Cardiac septum (tissue), 1 donor: ENCODE measurements around the gene C1QA. TPM values are rescaled to one million over a fixed set of nuclear protein-coding genes. Genes with fewer than 3 reads are reported as not detected.

Experiments used
- DNase-seq: peaks from one replicate; pipeline ENCODE4 v3.0.0-alpha.2; 2020; ENCODE audit warnings: low spot score
- intact Hi-C: fragments of 100-400 bp; cut with DNase I; formaldehyde crosslinking; loops from one replicate; pipeline ENCODE4 v1.14.0; 2022
- total RNA-seq: library from RNA; stranded (reverse); fragmentation: NEBNext Ultra II Directional; extraction: Animal tissue kit (Norgen Biotek cat#: 25700); gene quantifications from one replicate; pipeline ENCODE4 v1.2.1, GENCODE V29; 2021
- donor health status: DM: no; HTN: no; CAD: no.

The C1QA gene
- total RNA-seq, 1 donor from 2014 or later: 35.1 TPM

DNA sequence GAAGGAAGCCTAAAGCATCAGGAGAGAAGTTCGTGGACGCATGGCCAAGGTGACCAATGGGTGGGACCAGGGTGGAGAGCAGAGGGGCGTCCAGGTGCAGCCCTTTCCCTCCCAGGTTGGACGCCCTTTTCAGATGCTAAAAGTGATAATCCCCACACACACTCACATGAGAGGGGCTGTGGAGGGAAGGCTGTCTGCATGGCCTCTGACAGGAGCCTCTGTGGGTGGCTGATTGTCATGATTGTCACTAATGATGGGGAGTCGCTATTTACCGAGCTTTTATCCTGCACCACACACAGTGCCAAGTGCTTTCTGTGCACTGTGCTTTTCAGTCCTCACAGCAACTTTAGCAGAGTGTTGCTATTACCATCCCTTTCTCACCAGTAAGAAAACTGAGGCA is 27.1 kb upstream of the C1QA start:
- no peak for DNase-seq
- intact Hi-C loops: no loop called here

DNA sequence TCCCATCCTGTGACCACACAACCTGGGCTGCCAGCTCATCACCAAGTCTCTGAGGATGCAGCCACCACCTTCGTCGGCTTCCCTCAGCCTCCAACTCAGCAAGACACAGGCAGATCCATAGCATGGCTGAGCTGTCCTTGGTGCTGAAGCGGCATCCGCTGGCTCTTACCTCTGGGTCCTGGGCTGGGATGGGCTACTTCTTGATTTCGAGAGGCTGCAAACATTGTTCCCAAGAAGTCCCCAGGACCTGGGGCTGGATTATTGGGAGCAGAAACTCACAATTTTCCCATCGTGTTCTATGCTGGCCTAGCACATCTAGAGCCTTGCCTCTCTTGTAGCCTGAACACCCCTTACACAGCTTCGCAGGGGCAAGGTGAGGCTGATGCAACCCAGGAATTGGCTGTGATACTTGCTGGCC is 24.9 kb upstream of the C1QA start:
- intact Hi-C loops: no loop called here
- DNase-seq: no peak

DNA sequence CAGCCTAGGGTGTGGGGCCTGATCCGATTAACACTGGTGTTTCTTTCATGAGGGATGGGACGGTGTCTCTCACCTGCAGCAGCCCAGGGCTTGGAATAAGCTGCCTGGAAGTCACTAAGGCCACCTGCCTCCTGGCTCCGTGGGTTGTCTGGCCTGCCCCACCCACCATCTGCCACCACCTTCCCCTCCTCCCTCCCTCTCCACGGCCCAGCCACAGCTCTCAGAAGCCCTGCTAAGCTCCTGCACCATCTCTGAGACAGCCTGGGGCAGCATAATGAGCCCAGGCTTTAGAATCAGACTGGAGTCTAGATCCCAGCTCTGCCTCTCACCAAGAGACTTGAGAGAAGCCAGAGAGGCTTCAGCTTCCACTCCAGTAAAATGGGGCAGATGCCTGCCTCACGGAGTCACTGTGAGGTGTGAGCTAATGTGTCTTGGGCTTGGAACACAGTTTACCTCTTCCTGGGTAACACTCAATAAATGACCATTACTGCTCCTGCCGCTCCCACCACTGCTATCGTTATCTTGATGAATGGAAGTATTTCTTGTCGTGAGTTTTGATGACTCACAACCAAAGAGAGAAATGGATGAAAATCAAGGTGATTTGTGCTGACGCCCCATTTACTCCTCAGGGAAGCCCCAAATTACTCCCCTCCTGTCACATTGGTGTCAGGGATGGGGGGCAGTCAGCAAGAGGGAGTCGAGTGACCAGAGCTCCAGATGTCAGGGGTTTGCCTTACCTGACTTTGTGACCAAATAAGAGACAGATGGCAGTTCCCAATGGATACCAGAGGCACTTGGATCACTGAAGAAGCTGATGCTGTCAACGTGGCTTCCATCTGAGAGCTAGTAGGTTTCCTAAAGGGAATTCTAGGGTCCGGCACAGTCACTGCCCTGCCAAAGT is 23.5 kb upstream of the C1QA start:
- no peak for DNase-seq
- intact Hi-C loops: no loop called here

DNA sequence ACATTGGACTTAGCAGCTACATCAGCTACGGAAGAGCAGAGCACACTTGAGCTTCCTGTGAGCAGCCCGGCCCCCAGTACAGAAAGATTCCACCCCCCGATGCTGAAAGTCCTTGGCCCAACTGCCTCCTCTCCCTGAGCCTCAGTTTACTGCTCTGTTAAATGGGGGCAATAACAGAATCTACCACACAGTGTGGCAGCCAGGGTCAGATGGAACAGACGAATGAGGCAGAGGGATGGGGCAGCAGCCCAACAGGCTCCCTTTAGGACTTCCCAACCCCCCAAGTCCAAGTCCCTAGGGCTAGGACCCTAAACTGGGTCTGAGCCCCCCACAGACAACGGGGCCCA is 22.9 kb upstream of the C1QA start:
- no peak for DNase-seq
- intact Hi-C loops: no loop called here

DNA sequence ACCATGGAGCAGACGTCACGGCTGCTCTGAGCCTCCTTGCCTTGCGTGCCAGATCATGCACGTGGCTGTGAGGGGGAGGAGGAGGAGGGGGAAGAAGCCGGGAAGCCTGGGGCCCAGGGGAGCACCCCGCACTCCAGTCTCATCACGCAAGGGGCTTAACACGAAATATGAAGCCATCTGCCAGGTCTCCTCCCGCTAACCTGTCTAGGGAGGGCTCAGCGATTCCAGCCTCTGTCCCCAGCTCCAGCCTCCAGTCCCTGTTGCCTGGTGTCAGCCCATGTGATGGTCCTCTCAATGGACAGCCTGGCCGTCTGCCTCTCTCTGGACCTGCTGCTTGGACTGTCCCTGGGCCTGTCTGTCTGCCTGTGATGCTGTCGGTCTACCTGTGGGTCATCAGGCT is 22.5 kb upstream of the C1QA start:
- no peak for DNase-seq
- intact Hi-C loops: no loop called here

DNA sequence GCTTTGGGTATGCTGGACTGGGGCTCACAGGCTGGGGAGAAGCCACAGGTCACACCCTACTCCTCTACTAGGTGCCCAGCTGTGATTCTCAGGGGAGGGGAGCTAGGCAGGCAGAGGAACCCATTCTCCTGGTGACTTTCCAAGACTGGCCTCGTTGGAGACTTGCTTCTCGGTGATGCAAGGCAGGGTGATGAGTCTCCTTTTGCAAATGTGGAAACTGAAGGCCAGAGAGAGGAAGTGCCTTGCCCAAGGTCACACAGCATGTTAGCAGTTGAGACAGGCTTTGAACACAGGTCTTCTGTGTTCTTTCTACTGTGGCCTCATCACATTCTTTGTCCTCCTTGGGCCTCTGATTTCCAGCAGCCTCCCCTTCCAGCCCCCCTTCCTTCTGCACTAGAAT is 20.5 kb upstream of the C1QA start:
- intact Hi-C loops: no loop called here

DNA sequence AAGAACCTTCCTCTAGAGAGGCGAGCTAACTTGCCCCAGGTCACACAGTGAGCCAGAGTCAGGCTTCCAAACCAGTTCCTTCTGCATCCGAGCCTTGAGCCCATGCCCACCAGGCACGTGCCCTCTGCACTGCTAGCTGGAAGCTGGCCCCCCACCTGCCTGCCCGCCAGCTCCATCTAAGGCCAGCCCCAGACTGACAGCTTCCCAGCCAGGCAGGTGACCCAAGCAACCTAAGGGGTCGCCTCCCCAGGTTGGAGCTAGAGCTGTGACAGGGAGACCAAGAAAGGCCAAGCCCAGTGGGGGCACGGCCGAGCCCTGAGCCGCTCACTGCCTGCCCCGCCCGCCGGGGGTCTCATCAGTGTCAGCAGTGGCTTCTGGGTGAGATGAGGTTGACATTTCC is 19.9 kb upstream of the C1QA start:
- intact Hi-C loops: no loop called here
- DNase-seq: no peak

More for the DNA sequence above, 20.5 kb upstream of the C1QA start:
- DNase-seq: no peak

DNA sequence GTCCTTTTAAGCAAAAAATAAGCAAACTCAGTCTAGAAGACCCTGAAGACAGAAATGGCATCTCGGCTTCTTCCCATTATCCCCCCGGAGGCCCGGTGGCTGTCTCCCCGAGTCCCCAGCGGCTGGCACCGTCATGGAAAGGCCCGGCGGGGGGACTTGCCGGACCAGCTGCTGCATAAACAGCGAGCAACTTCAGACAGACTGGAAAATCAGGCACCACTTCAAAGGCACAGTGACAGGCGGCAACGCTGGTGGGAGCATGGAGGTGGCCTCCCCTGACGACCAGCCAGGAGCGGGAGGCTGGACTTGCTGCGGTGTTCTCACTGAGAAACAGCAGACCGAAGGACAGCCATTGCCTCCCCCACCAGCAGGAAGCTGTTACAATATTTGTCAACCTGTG is 18.4 kb upstream of the C1QA start:
- DNase-seq: no peak

DNA sequence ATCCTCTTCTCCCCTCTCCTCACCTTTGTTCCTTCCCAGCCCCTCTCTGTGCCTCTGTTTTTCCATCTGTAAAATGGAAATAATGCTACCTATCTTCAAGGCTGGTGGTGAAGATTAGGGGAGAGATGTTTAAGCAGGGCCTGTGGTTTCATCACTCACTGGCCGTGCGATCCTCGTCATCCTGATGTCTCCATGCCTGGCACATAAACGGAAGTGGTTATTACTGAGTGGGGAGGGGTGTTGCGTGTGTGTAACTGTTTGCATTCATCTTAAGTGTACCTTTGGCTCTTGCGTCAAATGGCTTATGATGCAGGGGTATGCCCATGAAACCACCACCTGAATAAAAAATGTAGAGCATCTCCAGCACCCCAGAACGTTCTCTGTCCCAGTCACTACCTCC is 17.2 kb upstream of the C1QA start:
- DNase-seq: no peak
- intact Hi-C loops: no loop called here

More for the DNA sequence above, 18.4 kb upstream of the C1QA start:
- intact Hi-C loops: no loop called here

DNA sequence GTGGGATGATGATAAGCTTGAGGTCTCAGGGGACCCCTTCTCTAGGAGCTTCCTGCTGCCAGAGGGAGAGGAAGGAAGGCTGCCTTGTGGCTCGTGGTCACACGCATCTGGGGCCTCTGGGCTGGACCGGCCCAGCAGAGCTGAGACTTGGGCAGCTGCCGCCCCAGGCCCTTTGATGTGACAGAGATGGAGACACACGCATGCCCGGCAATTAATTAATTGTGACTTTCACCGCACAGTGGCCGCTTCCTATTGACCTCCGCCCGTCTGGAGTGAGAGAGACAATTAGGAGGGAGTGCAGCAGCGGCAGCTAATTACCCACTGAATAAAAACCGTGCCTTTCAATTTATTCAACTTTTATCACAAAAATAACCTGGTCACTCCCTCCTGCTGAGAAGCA is 16.6 kb upstream of the C1QA start:
- intact Hi-C loops: no loop called here
- DNase-seq: no peak

DNA sequence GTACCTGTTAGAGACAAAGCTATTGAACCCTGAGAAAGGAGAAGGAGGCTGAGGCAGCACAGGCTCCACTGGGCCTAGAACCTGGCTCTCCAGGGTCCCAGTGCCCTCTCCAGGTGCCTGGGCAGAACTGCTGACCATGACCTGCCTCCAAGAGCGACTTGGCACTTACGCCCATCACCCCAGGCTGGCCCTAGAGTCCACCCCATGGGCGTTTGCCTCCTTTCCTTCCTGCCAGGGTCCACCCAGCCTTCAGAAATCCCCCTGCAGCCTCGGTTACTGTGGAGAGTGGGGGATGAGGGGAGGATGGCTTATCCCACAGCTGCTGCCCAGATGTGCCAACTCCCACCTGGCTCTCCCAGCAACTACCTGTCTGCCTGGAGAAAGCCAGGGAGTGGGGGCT is 14.7 kb upstream of the C1QA start:
- no peak for DNase-seq
- intact Hi-C loops: no loop called here

DNA sequence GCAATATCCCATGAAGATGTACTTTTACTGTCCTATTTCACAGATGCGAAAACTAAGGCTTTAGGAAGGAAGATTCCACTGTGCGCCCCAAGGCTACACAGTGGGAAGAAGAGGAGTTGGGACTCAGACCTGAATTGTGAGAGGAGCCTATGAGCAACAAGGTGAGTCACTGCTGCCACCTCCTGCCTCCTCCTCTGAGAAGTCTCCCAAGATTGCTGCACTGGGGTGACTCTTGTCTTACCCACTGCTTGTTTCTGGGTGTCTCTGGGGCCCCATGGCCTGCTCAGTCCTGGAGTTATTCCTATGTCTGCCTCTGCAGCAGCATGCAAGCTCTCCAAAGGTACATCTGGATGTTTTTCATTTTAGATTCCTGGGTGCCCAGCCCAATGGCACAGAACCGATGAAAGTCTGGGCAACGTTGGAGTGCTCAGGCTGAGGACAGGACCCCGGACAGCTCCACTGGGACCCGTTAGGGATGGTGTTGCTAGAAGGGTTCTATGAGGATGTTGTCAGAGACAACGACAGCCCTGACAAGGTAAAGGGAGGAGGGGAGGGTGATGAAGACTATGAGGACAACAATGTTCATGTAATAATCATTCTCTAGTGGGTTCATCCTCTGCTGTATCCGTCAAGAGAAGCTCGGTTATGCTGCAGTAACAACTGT is 11.0 kb upstream of the C1QA start:
- intact Hi-C loops: no loop called here
- no peak for DNase-seq

DNA sequence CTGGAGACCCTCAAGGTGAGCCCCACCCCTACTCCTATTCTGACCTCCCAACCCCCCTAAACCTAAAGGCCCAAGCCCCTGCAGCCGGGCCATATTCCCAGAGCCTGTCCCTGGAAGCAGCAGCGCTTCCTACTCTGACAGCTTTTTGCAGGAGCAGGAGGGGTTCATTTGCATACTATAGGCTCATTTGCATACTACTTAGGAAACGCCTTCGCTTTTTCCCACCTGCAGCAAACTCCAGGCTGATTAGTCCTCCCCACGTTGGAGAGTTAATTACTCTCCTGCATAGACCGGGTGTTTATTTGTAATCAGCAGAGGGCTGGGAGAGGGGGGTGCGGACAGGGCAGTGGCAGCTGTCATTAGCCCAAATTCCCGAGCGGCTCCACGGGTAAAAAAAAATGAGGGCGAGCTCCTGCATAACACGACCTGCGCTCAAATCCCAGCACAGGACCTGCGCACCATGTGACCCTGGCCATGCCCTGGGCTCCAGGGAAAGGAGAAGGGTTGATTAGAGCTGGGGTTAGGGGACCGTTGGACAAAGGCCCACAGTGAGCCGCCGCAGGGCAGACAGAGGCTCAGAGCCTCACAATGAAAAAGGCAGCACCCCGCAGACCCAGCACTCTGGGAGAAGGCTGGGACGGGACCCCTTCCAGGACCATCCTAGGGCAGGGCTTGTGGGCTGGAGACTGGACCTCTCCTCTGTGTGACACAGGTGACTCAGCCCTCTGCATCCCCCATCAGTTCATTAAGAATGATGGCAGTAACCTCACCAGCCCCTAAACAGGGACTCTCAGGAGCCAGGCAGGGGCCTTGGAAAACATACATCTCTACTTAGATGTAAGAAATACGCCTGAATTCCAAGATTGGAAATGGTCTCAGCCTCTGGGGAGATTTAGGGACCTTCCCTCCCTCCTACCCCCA is 9.9 kb upstream of the C1QA start:
- intact Hi-C loops: no loop called here

DNA sequence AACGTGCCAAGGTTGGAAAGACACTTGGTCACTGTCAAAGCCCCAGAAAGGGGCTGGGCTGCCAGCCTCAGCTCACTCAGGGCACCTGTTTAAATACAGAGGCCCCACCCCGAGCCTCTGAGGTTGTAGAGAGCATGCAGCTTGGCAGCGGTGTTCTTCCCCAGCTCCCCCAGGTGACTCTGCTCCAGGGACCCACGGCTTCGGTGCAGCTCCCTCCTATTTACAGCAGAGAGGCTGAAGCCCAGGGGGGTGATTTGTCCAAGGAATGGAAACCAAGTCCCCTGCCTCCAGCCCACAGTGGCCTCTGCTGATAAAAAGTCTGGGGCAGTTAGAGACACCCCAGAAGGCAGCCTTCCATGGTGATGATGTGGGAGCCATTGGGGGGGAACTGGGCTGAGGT is 9.1 kb upstream of the C1QA start:
- DNase-seq: no peak
- intact Hi-C loops: no loop called here

More for the DNA sequence above, 9.9 kb upstream of the C1QA start:
- no peak for DNase-seq

DNA sequence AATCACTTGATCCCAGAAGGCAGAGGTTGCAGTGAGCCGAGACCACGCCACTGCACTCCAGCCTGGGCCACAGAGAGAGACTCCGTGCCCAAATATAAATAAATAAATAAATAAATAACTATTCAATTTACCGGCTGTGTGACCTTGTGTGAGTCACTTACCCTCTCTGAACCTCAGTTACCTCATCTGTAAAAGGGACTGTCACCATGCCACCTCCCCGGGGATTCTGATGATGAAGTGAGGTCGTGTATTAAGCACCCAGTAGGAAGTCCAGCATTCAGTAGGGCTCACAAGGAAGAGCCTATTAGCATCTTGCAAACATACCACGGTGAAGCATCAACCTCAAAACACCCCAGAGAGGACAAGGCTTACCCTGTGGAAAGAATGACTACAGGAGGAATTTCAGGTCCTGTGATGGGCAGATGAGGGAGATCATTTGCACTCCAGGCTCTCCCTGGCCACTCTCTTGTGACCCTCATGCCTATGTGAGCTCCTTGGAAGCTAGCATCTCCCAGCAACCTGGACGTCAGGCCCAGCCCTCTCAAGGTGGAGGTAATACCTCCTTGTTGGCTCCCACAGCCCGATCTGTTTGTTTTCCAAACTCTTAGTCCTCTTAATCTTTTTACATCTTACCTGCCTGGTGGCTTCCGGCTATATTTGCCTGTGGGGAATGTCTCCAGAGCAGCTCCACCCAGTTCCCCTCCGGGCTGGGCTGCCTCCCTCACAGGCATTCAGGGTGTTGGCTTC is 7.6 kb upstream of the C1QA start:
- intact Hi-C loops: no loop called here
- no peak for DNase-seq

DNA sequence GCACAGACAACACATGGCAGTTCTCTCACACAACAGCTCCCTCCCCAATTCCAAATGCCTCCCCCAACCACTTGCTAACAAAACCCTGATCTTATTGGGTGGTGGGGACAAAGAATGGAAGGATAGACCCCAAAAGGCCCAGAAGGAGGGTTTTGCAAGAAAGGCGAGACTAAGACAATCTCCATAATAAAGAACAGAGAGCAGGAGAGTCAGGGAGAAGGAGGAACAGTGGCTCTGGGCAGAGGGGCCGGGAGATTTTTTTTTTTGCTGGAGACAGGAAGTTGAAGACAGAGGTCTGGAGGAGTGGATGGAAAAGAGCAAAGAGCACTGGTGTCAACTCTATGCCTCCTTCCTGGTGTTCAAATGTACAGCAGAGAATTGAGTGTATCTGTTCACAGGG is 6.5 kb upstream of the C1QA start:
- DNase-seq: no peak
- intact Hi-C loops: no loop called here

DNA sequence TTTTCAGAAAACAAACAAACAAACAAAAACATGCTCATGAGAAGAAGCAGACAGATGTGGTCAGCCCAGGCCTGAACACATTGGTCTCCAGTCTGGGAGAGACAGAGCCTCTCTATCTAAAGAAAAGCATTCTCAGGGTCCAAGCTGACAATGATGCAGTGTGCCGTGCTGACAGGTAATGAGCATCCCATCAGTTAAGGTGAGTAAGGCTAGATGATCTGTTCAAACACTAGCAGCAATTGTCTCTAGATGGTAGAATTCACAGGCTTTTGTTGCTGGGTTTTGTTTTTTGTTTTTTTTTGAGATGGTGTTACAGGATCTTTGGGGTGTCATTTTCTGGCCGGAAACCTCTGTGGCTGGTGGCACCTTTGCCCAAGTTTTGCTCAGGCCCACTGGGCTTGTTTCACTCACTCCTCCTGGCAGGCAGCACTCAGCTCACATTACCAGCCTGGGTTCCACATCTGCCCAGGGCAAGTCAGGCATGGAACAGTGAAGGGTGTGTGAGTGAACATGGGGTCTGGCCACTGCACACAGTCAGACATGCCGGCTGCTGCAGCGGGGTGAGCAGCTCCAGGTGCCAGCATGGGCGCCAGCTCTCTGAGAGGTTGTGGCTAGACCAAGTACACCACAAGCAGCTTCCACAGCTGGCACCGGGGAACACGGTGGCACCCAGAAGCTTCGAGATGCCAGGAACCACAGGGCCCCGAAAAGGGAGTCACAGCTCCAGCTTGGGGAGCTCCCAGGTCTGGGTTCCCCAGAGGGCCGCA is 2.5 kb upstream of the C1QA start:
- intact Hi-C loops: no loop called here
- no peak for DNase-seq

DNA sequence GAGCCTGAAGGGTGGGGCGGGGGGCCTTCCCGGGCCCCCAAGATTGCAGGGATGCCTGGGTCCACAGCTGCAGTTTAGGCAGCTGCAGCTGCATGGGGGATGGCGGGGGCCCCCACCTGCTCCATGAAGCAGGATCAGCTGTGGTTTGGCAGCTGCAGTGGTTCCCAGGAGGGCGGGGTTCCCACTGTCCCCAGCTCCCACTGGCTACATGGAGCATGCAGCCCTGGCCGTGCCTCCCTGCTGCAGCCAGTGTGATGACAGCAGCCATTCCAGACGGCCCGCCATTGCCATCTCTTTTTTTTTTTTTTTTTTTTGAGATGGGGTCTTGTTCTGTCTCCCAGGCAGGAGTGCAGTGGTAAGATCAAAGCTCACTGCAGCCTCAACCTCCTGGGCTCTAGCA is 992 bp upstream of the C1QA start:
- intact Hi-C loops: no loop called here
- DNase-seq: no peak

DNA sequence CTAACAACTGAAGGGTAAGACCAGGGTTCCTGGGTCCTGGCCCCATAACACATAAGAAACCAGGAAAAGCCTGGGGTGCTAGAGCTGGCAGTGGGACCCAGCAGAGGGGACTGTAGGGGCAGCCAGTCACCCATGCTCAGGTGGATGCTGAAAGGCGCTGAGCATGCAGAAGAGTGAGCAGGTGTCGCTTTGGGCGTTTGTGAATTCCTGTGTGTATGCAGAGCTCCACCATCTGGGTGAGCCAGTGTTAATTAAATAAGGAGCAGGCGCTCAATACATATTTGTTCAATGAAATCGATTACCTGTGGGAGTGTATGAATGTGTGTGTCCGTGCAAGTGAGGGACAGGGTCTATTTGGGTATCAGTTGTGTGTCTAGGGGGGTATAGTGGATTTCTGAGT is 499 bp downstream of the C1QA start:
- DNase-seq: no peak
- intact Hi-C loops: no loop called here
